Ascending aorta (tissue), 2 donors: Measurements from ENCODE around the gene HSBP1. TPM values are rescaled to one million over a fixed set of nuclear protein-coding genes. Genes with fewer than 3 reads are reported as not detected.

Experiments
- DNase-seq, 2 donors: peaks; one replicate each; pipeline ENCODE4 v3.0.0-alpha.2; 2019; ENCODE audit warnings: low spot score in 2 of 2
- H3K27ac ChIP-seq, 2 donors: fragments of 200-600 bp; sonication (generic); one replicate each; pipeline ENCODE4 v1.5.1; 2016 to 2017; ENCODE audit warnings: mild to moderate bottlenecking in 1 of 2
- H3K27me3 ChIP-seq: fragments of 200-600 bp; sonication (generic); one replicate; pipeline ENCODE4 v1.5.1; 2017
- H3K36me3 ChIP-seq, 2 donors: fragments of 200-600 bp; sonication (generic); one replicate each; pipeline ENCODE4 v1.5.1; 2016
- H3K4me1 ChIP-seq, 2 donors: fragments of 200-600 bp; sonication (generic); one replicate each; pipeline ENCODE4 v1.5.1; 2016 to 2017; ENCODE audit warnings: mild to moderate bottlenecking in 1 of 2
- H3K4me3 ChIP-seq, 2 donors: fragments of 200-600 bp; sonication (generic); one replicate each; pipeline ENCODE4 v1.5.1; 2016 to 2017; ENCODE audit warnings: mild to moderate bottlenecking in 1 of 2
- H3K9me3 ChIP-seq, 2 donors: fragments of 200-600 bp; sonication (generic); one replicate each; pipeline ENCODE4 v1.5.1; 2016
- intact Hi-C: fragments of 100-400 bp; cut with DNase I; formaldehyde crosslinking; loops from one replicate; pipeline ENCODE4 v1.15.1; 2023
- total RNA-seq: library from RNA; depleted of rRNA; stranded (reverse); fragments of >200 nt; gene quantifications from one replicate; pipeline ENCODE4 v1.1.0, GENCODE V29; 2016
- TF ChIP-seq, protein P1 (sequence below), 3 experiments: fragments of 200-600 bp in 2 of 3; fragments of 450-650 bp in 1 of 3; sonication (generic) in 2 of 3; IDR thresholded peaks; one replicate each; pipeline ENCODE4 v1.5.1; 2016 to 2019; ENCODE audit warnings: antibody characterized with exemption in 3 of 3, mild to moderate bottlenecking in 1 of 3, moderate library complexity in 1 of 3

HSBP1 gene
- total RNA-seq, 1 donor from 2014 or later = 13.5 TPM

DNA sequence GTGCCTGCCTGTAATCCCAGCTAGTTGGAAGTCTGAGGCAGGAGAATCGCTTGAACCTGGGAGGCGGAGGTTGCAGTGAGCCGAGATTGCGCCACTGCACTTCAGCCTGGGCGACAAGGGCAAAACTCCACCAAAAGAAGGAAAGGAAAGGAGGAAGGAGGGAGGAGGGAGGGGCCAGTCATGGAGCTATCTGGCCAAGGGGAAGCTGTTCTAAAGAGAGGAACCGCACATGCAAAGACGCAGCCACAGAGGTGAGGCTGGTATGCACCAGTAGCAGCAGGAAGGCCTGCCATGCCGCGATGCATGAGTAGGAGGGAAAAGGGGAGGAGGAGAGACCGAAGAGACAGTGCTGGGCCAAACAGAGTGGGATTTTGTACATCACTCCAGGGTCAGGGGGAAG lies 35.9 kb downstream of the HSBP1 start:
- TF ChIP-seq, protein P1, sequence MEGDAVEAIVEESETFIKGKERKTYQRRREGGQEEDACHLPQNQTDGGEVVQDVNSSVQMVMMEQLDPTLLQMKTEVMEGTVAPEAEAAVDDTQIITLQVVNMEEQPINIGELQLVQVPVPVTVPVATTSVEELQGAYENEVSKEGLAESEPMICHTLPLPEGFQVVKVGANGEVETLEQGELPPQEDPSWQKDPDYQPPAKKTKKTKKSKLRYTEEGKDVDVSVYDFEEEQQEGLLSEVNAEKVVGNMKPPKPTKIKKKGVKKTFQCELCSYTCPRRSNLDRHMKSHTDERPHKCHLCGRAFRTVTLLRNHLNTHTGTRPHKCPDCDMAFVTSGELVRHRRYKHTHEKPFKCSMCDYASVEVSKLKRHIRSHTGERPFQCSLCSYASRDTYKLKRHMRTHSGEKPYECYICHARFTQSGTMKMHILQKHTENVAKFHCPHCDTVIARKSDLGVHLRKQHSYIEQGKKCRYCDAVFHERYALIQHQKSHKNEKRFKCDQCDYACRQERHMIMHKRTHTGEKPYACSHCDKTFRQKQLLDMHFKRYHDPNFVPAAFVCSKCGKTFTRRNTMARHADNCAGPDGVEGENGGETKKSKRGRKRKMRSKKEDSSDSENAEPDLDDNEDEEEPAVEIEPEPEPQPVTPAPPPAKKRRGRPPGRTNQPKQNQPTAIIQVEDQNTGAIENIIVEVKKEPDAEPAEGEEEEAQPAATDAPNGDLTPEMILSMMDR (IDR thresholded peaks at IDR 0.05) = no peak
- Histone ChIP-seq H3K36me3 (no peaks in the 10 kb centered on the region), H3K27me3 (no peaks in the 10 kb centered on the region), H3K27ac (no peak overlapping the region), H3K4me1 (no peaks in the 10 kb centered on the region), H3K9me3 (no peaks in the 10 kb centered on the region), H3K4me3 (no peak overlapping the region)
- intact Hi-C loops = no loop called here
- no peak for DNase-seq

DNA sequence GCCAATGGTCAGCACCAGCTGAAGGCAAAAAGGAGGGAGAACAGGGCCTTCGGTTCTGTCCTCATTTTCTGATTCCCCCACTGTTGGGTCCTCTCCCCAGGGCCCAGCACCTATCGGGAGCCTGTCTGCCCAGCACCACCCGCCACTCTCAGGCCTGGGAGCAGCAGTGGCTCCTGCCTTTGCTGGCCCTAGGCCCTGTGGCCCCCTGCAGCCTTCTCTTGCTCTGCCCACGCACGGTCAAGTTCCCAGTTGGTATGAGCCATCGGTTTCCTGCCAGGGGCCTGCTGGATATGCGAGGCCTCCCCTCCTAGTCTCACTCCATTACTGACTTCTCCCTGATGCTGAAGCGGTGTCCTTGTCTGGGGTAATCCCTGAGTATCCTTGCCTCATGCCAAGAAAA lies 37.5 kb downstream of the HSBP1 start:
- no peaks in the 10 kb centered on the region for H3K36me3 ChIP-seq
- no peak for DNase-seq
- H3K27me3 ChIP-seq = no peaks in the 10 kb centered on the region
- no peaks in the 10 kb centered on the region for H3K9me3 ChIP-seq
- intact Hi-C loops = no loop called here
- H3K4me1 ChIP-seq = no peaks in the 10 kb centered on the region
- no peak overlapping the region for H3K4me3 ChIP-seq
- H3K27ac ChIP-seq = no peak overlapping the region
- TF ChIP-seq, protein P1 (IDR thresholded peaks at IDR 0.05) = no peak

DNA sequence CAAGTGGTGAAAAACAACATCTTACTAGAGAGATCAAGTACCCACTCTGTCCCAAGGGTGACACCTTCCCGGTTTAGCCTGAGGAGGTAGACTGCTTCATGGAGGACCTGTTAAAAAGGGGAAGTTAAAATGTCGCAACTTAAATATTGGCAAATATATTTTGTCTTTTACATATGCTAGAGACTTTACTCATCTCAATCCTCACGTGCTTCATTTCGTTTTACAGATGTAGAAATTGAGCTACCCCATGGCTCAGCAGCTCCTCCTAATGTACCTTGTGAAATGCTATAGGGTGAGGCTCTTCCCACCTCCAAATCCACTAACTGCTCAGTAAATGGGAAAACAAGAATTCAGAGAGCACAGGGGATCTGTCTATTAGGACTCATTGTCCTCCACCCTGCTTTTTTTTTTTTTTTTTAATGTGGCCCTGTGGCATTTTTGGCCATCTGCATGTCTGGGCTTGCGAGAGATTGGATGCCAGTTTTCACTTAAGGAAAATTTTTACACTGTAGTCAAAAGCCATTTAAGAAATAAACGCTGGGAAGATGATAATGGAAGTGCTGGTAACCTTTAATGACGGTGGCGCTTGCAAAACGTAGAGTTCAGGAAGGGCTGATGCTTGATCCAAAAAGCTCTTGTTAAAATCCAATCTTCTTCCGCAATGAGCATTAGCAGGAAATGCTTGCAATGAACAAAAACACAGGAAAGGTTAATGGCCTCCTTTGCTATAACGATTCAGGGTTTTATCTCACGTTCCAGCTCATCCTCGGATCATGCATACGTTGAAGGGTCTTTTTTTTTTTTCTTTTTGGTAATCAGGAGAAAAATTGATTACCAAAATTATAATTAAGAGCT lies 39.8 kb downstream of the HSBP1 start:
- DNase-seq = no peak
- Histone ChIP-seq H3K27me3 (no peaks in the 10 kb centered on the region), H3K4me1 (no peaks in the 10 kb centered on the region), H3K4me3 (no peak overlapping the region), H3K36me3 (no peaks in the 10 kb centered on the region), H3K9me3 (no peaks in the 10 kb centered on the region), H3K27ac (no peak overlapping the region)
- intact Hi-C loops = no loop called here
- TF ChIP-seq, protein P1 (IDR thresholded peaks at IDR 0.05) = no peak

DNA sequence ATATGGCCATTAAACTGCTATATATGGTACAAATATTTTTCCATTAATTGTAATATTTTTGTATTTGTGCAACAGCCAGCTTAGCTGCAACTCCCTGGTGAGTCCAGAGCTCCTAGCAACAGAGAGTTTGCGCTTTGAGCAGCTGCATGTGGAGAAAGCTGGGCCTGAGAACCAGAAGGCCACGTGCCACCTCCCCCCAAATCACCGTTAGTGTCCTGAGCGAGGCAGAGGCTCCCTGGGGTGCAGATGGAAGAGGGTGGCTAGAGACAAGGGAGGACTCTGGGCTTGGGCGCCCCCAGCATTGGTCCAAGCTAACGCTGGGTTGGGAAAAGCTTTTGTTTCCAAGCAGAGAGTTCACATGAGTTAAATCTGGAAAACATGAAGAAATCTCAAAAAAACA lies 41.6 kb downstream of the HSBP1 start:
- TF ChIP-seq, protein P1 (IDR thresholded peaks at IDR 0.05) = no peak
- no peaks in the 10 kb centered on the region for H3K27me3 ChIP-seq
- no peaks in the 10 kb centered on the region for H3K4me1 ChIP-seq
- intact Hi-C loops = no loop called here
- no peaks in the 10 kb centered on the region for H3K9me3 ChIP-seq
- DNase-seq = no peak
- H3K27ac ChIP-seq = no peak overlapping the region
- H3K36me3 ChIP-seq = no peaks in the 10 kb centered on the region
- H3K4me3 ChIP-seq = no peak overlapping the region

DNA sequence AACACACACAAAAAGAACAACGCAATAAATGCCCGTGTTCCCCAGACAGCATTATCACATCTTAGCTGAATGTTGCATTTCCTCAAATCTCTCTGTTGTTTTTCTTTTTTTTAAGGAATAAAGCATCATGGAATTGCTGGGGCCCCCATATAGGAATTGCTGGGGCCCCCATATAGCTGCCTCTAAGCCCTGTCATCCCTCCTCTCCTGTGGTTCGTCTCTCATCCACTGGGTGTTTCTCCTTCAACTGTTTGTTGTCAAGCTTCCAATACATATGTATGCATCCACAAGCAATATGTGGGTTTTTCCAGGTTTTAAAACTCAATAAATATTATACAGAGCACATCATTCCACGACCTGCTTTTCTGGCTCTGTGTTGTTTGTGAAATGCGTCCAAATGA lies 43.2 kb downstream of the HSBP1 start:
- Histone ChIP-seq H3K27me3 (no peaks in the 10 kb centered on the region), H3K9me3 (no peaks in the 10 kb centered on the region), H3K36me3 (no peaks in the 10 kb centered on the region), H3K4me3 (no peak overlapping the region), H3K27ac (no peak overlapping the region), H3K4me1 (no peaks in the 10 kb centered on the region)
- DNase-seq = no peak
- TF ChIP-seq, protein P1 (IDR thresholded peaks at IDR 0.05) = no peak
- intact Hi-C loops = no loop called here
